H9 (cell line): ENCODE data around the gene NCF2. TPM values are rescaled to one million over a fixed set of nuclear protein-coding genes. Genes with fewer than 3 reads are reported as not detected.

Source experiments
- DNase-seq: peaks from one replicate; pipeline ENCODE4 v3.0.0-alpha.2; 2017
- H2AFZ ChIP-seq: one replicate; pipeline ENCODE4 v1.6.1; 2013; ENCODE audit warnings: mild to moderate bottlenecking, low read length, control low read depth, moderate library complexity
- H2AK5ac ChIP-seq: 2 replicates; pipeline ENCODE4 v1.6.1; 2013; ENCODE audit warnings: low read length, control low read depth, mixed read lengths; ENCODE audit not compliant: insufficient read length
- H2BK120ac ChIP-seq: one replicate; pipeline ENCODE4 v1.6.1; 2013; ENCODE audit warnings: low read depth, mild to moderate bottlenecking, low read length, control low read depth, inconsistent platforms; ENCODE audit not compliant: poor library complexity, severe bottlenecking
- H2BK12ac ChIP-seq: 2 replicates; pipeline ENCODE4 v1.6.1; 2013; ENCODE audit warnings: low read length, control low read depth, mixed read lengths, low read depth; ENCODE audit not compliant: insufficient read length
- H2BK15ac ChIP-seq: 2 replicates; pipeline ENCODE4 v1.6.1; 2013; ENCODE audit warnings: low read depth, low read length, control low read depth
- H2BK20ac ChIP-seq: one replicate; pipeline ENCODE4 v1.6.1; 2013; ENCODE audit warnings: low read depth, mild to moderate bottlenecking, low read length, control low read depth, inconsistent platforms; ENCODE audit not compliant: poor library complexity, severe bottlenecking
- H2BK5ac ChIP-seq: 2 replicates; pipeline ENCODE4 v1.6.1; 2013; ENCODE audit warnings: low read length, control low read depth, mixed read lengths; ENCODE audit not compliant: insufficient read length
- H3K14ac ChIP-seq: 2 replicates; pipeline ENCODE4 v1.6.1; 2013; ENCODE audit warnings: low read length, control low read depth; ENCODE audit not compliant: insufficient read depth
- H3K18ac ChIP-seq: 2 replicates; pipeline ENCODE4 v1.6.1; 2013; ENCODE audit warnings: low read depth, mild to moderate bottlenecking, mixed read lengths, low read length, control low read depth; ENCODE audit not compliant: insufficient read length
- H3K23ac ChIP-seq: 2 replicates; pipeline ENCODE4 v1.6.1; 2013; ENCODE audit warnings: low read length, control low read depth, mixed read lengths, low read depth; ENCODE audit not compliant: insufficient read length
- H3K23me2 ChIP-seq: 2 replicates; pipeline ENCODE4 v1.6.1; 2013; ENCODE audit warnings: low read depth, mild to moderate bottlenecking, mixed read lengths, low read length, control low read depth; ENCODE audit not compliant: insufficient read length, poor library complexity, severe bottlenecking
- H3K27ac ChIP-seq: 2 replicates; pipeline ENCODE4 v1.5.1; 2013; ENCODE audit warnings: low read length, control low read depth, mixed read lengths, low read depth; ENCODE audit not compliant: insufficient read length
- H3K27me3 ChIP-seq: 2 replicates; pipeline ENCODE4 v1.6.1; 2013; ENCODE audit warnings: low read length, control low read depth, inconsistent platforms; ENCODE audit not compliant: insufficient read depth
- H3K4ac ChIP-seq: 2 replicates; pipeline ENCODE4 v1.6.1; 2013; ENCODE audit warnings: low read depth, mild to moderate bottlenecking, control low read depth, inconsistent platforms, low read length, moderate library complexity
- H3K4me1 ChIP-seq: 2 replicates; pipeline ENCODE4 v1.6.1; 2013; ENCODE audit warnings: low read length, control low read depth, inconsistent platforms; ENCODE audit not compliant: insufficient read depth
- H3K4me2 ChIP-seq: 2 replicates; pipeline ENCODE4 v1.6.1; 2013; ENCODE audit warnings: low read length, control low read depth, mixed read lengths; ENCODE audit not compliant: insufficient read length, insufficient read depth
- H3K56ac ChIP-seq: 2 replicates; pipeline ENCODE4 v1.6.1; 2013; ENCODE audit warnings: low read depth, mild to moderate bottlenecking, mixed read lengths, low read length, control low read depth; ENCODE audit not compliant: insufficient read length
- H3K79me1 ChIP-seq: 2 replicates; pipeline ENCODE4 v1.6.1; 2013; ENCODE audit warnings: low read depth, mild to moderate bottlenecking, moderate library complexity, low read length, control low read depth, inconsistent platforms; ENCODE audit not compliant: insufficient read depth, poor library complexity, severe bottlenecking
- H3K79me2 ChIP-seq: 2 replicates; pipeline ENCODE4 v1.6.1; 2013; ENCODE audit warnings: low read length, control low read depth, inconsistent platforms; ENCODE audit not compliant: insufficient read depth
- H3K9ac ChIP-seq: 2 replicates; pipeline ENCODE4 v1.6.1; 2013; ENCODE audit warnings: low read length, control low read depth, mixed read lengths; ENCODE audit not compliant: insufficient read length; ENCODE audit errors: extremely low read depth
- H3K9me3 ChIP-seq: one replicate; pipeline ENCODE4 v1.6.1; 2013; ENCODE audit warnings: low read depth, low read length, inconsistent platforms; ENCODE audit not compliant: control insufficient read depth
- H3T11ph ChIP-seq: one replicate; pipeline ENCODE4 v1.6.1; 2013; ENCODE audit warnings: mild to moderate bottlenecking, low read length, control low read depth, inconsistent platforms
- H4K20me1 ChIP-seq: one replicate; pipeline ENCODE4 v1.6.1; 2013; ENCODE audit not compliant: control insufficient read depth, insufficient read length, insufficient read depth
- H4K5ac ChIP-seq: 2 replicates; pipeline ENCODE4 v1.6.1; 2013; ENCODE audit warnings: low read depth, mild to moderate bottlenecking, mixed read lengths, low read length, control low read depth; ENCODE audit not compliant: insufficient read length
- H4K8ac ChIP-seq: replicated peaks from 2 replicates; pipeline ENCODE4 v1.6.1; 2013; ENCODE audit warnings: low read length, control low read depth, mixed read lengths, low read depth; ENCODE audit not compliant: insufficient read length
- H4K91ac ChIP-seq: 2 replicates; pipeline ENCODE4 v1.6.1; 2013; ENCODE audit warnings: low read depth, mild to moderate bottlenecking, moderate library complexity, mixed read lengths, low read length, control low read depth; ENCODE audit not compliant: insufficient read length
- H3K27ac Mint-ChIP-seq, 3 experiments: 2 replicates in 2 of 3; 3 replicates in 1 of 3; pipeline ENCODE4 v1.8.0; 2020 to 2021; ENCODE audit warnings: mixed read lengths in 3 of 3, mild to moderate bottlenecking in 1 of 3, moderate library complexity in 1 of 3
- H3K27me3 Mint-ChIP-seq: 2 replicates; pipeline ENCODE4 v1.8.0; 2021; ENCODE audit warnings: low read depth, mild to moderate bottlenecking, moderate library complexity, mixed read lengths
- H3K36me3 Mint-ChIP-seq, 3 experiments: 2 replicates in 2 of 3; 3 replicates in 1 of 3; pipeline ENCODE4 v1.8.0; 2020 to 2021; ENCODE audit warnings: low read depth in 3 of 3, mixed read lengths in 3 of 3; ENCODE audit not compliant: insufficient read depth in 1 of 3
- H3K4me1 Mint-ChIP-seq, 2 experiments: 2 replicates each; pipeline ENCODE4 v1.8.0; 2020; ENCODE audit warnings: mixed read lengths in 2 of 2
- H3K4me3 Mint-ChIP-seq, 2 experiments: 2 replicates in 1 of 2; 3 replicates in 1 of 2; pipeline ENCODE4 v1.8.0; 2020 to 2021; ENCODE audit warnings: mild to moderate bottlenecking in 2 of 2, mixed read lengths in 2 of 2, moderate library complexity in 1 of 2
- H3K9me3 Mint-ChIP-seq, 2 experiments: 2 replicates in 1 of 2; 3 replicates in 1 of 2; pipeline ENCODE4 v1.8.0; 2020; ENCODE audit warnings: mild to moderate bottlenecking in 2 of 2, mixed read lengths in 2 of 2, moderate library complexity in 1 of 2
- whole genome bisulfite sequencing: extraction: QIAGEN DNeasy Blood & Tissue Kit; methylation state at CpG from one replicate; pipeline ENCODE4 v1.1.7; 2013; ENCODE audit warnings: missing lambda C conversion rate, low lambda C conversion rate, mixed read lengths; ENCODE audit not compliant: insufficient read length; ENCODE audit errors: extremely low coverage; 5-methylcytosine and 5-hydroxymethylcytosine counted together
- total RNA-seq: library from RNA; stranded (reverse); gene quantifications from 2 replicates; pipeline ENCODE4 v1.2.1, GENCODE V29; 2021
- TF ChIP-seq, protein P1 (sequence below): fragments of 200-600 bp; sonication (generic); conservative IDR thresholded peaks from 3 replicates; pipeline ENCODE4 v1.8.0; 2021; ENCODE audit warnings: antibody characterized with exemption, mild to moderate bottlenecking

The NCF2 gene
- total RNA-seq, 1 experiment from 2014 or later: not detected

DNA sequence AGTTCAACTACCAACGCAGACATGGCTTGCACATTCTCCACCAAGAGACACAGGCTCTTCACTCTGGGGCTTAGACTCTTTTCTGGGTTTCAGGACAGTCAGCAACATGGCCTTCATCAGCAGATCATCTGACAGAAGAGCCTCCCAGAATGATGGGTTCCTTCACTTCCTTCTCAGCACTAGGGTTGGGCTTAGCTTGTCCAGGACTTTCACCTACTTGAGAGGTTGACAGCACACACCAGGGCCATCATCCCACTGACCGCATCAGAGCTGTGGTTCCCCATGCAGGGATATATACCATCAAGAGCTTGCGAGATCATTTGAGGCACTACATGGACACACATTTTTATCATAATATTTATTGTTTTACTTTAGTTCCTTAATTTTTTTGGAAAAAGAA lies 10.4 kb upstream of the NCF2 start:
- Mint-ChIP-seq H3K27ac (no peak overlapping the region), H3K27me3 (no peaks in the 10 kb centered on the region; the same call in none of the 2 replicates), H3K9me3 (no peaks in the 10 kb centered on the region), H3K4me3 (no peak overlapping the region), H3K36me3 (no peaks in the 10 kb centered on the region), H3K4me1 (no peaks in the 10 kb centered on the region)
- Histone ChIP-seq H2BK5ac (no peak overlapping the region), H2BK20ac (no peak overlapping the region), H2BK120ac (no peak overlapping the region), H3K18ac (no peak overlapping the region), H3K79me2 (no peaks in the 10 kb centered on the region), H2AFZ (no peak overlapping the region), H3T11ph (no peak overlapping the region), H3K56ac (no peak overlapping the region), H3K14ac (no peak overlapping the region), H3K9me3 (no peaks in the 10 kb centered on the region), H2BK15ac (no peak overlapping the region), H3K79me1 (no peaks in the 10 kb centered on the region), H2AK5ac (no peak overlapping the region), H3K27me3 (no peaks in the 10 kb centered on the region; the same call in 1 of the 2 replicates), H3K9ac (no peak overlapping the region), H3K23ac (no peak overlapping the region), H2BK12ac (no peak overlapping the region), H4K5ac (no peak overlapping the region), H3K23me2 (no peaks in the 10 kb centered on the region), H4K20me1 (no peaks in the 10 kb centered on the region), H4K8ac (no peak overlapping the region), H3K4me1 (no peaks in the 10 kb centered on the region), H4K91ac (no peak overlapping the region), H3K4me2 (no peak overlapping the region), H3K27ac (no peak overlapping the region), H3K4ac (no peak overlapping the region)
- no CpG with 5 or more reads among the region's 3 CpGs for WGBS
- no peak for DNase-seq
- TF ChIP-seq, protein P1, sequence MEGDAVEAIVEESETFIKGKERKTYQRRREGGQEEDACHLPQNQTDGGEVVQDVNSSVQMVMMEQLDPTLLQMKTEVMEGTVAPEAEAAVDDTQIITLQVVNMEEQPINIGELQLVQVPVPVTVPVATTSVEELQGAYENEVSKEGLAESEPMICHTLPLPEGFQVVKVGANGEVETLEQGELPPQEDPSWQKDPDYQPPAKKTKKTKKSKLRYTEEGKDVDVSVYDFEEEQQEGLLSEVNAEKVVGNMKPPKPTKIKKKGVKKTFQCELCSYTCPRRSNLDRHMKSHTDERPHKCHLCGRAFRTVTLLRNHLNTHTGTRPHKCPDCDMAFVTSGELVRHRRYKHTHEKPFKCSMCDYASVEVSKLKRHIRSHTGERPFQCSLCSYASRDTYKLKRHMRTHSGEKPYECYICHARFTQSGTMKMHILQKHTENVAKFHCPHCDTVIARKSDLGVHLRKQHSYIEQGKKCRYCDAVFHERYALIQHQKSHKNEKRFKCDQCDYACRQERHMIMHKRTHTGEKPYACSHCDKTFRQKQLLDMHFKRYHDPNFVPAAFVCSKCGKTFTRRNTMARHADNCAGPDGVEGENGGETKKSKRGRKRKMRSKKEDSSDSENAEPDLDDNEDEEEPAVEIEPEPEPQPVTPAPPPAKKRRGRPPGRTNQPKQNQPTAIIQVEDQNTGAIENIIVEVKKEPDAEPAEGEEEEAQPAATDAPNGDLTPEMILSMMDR: no peak
